HG03039 (cell line): ENCODE results near the gene GPR176.
"Not testable (repeated sequence)": the region's sequence is repeated elsewhere in the genome, so short reads cannot be mapped to it uniquely, and the experiment has no call there.

Experiments used
- ATAC-seq: cut with Tn5 transposase; IDR thresholded peaks from one replicate; pipeline ENCODE4 v1.9.1; 2021; ENCODE audit warnings: mild to moderate bottlenecking, moderate library complexity; ENCODE audit not compliant: unreplicated experiment

The GPR176 gene

DNA sequence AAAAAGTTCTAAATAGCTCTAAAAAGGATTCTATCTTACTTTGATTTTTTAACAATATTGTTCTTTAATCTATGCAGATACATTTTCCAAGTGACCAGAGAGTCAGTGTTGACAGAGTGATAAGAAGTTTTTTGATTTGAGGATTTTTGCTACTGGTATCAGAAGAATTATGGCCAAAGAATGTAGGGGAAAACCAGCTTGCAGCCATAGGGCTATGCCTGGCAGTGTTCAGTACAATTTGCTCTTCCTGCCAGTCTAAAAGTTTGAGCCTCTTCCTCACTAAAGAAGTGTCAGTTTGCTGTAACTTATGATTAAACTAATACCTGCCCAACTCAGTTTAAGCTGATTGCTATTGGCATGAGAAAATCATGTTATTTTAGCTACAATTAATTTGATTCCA lies 102.2 kb downstream of the GPR176 start:
- ATAC-seq: no peak

- no peak for ATAC-seq
These were observed 105.6 kb downstream of the GPR176 start for GRCh38 chr15:39814489-39814888.

- not testable (repeated sequence) for ATAC-seq
These were observed 107.4 kb downstream of the GPR176 start for GRCh38 chr15:39812651-39813050.

DNA sequence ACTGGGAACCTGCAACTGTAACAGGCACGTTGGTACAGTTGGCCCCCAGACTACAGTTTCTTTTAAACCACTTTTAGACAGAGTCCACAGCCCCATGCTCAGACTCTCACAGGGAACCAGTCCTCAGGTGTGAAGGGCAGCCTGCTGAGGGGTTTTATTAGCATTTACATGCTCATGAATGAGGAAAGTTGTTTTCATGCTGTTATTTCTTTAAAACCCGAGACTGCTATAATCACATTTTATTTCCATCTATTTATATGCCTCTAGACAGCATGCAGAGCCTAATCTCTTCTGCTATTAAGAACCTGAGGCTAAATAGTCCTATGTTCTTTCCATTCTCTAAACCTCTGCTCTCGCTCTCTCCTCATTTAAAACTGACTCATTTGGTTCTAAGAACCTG lies 111.2 kb downstream of the GPR176 start:
- no peak for ATAC-seq

- no peak for ATAC-seq
These were observed 112.3 kb downstream of the GPR176 start for GRCh38 chr15:39807791-39808190.

- ATAC-seq: no peak
These were observed 116.0 kb downstream of the GPR176 start for GRCh38 chr15:39804026-39804425.

GRCh38 chr15:39803016-39803415 lies 117.0 kb downstream of the GPR176 start:
- no peak for ATAC-seq

GRCh38 chr15:39801641-39802309 lies 118.3 kb downstream of the GPR176 start:
- no peak for ATAC-seq

DNA sequence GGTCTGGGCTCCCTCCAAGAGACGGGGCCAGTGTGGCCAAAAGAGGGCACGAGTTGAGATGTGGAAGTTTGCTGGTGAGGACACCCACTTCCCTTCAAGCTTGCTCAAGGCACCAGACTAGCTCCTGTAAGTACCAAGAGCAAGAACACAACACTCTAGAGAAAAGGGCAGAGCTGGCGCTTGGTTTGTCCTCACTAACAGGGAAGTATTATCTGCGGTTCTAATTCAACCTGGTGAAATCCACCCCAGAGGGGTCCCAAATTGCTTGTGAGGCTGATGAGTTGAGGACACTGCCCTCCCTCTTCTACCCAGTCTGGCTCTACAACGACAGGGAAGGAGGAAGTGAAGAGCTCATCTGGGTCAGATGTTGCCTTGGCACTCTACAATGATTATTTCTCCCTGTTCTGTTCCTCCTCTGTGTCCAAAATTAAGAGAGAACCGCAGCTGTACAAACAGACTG lies 120.5 kb downstream of the GPR176 start:
- ATAC-seq: no peak

- no peak for ATAC-seq
These were observed 121.7 kb downstream of the GPR176 start for GRCh38 chr15:39798382-39798781.

DNA sequence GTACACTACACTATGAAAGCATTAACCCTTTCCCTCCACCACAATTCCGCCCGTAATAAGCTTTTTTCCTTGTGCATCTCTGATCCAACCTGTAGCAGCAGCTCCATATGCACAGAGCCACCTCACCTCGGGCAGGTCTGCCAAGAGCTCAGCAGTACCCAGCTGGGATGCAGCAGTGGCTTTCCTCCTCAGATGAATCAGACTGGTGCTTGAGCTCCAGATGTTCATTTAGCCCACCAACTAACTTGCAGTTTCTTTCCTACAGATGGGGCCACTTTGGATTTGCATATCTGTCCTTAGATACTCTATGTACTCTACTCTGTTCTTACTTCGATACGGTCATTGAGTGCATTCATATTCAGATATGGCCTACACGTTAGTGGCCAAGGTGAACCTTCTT lies 122.7 kb downstream of the GPR176 start:
- no peak for ATAC-seq

GRCh38 chr15:39796601-39797000 lies 123.5 kb downstream of the GPR176 start:
- ATAC-seq: no peak

GRCh38 chr15:39795486-39795885 lies 124.6 kb downstream of the GPR176 start:
- no peak for ATAC-seq

- ATAC-seq: no peak
These were observed 125.1 kb downstream of the GPR176 start for GRCh38 chr15:39794954-39795353.

GRCh38 chr15:39793923-39794322 lies 126.1 kb downstream of the GPR176 start:
- ATAC-seq: no peak

- no peak for ATAC-seq
These were observed 127.2 kb downstream of the GPR176 start for GRCh38 chr15:39792844-39793335.

DNA sequence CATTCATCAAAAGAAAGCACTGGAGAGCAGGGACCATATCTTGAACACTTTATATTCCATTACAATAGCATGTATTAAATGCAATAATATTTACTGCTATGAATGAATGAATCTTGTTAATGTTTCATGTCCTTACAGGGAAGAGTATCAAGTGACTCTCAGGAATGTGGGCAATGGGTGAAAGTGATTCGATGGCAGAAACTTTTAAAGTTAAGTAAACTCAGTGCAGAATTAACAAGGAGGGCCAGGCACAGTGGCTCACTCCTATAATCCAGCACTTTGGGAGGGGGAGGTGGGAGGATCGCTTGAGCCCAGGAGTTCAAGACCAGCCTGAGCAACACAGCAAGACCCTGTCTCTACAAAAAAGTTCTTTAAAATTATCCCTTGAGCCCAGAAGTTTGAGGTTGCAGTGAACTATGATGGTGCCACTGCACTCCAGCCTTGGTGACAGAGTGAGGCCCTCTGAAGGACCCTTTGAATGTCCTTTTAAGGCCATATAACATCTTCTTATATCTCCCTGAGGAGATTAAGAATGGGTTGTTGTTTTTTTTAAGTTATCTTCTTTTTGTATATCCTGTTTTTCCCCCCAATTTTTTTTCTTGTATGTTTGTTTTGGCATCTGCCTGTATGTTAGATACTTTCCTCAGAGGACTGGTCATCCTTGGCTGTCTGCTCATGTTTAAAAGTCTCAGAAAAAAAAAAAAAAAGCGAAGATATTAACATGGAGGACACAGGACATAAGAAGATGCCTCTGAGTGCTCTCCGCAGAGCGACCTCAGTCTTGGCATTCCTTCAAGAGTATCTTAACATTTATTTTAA lies 127.8 kb downstream of the GPR176 start:
- no peak for ATAC-seq

DNA sequence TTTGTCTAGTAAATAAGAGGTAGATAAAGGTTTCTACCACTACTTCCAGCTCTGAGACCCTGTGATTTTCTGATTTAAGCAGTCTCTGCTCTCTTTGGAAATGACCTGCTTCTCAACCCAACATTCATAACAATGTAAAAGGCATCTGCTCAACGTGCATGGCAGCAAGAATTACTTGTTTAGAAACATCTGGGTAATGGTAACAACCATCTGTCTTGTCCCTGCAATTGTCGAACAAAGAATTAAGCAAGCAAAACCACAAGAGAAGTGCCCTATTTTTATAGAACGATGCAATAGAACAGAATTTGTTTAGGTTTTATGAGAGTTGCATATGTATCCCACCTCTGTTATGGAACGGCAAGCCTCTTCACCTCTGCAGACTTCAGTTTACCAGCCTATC lies 130.3 kb downstream of the GPR176 start:
- ATAC-seq: no peak

GRCh38 chr15:39788800-39789565 lies 131.1 kb downstream of the GPR176 start:
- ATAC-seq: no peak

- no peak for ATAC-seq
These were observed 132.0 kb downstream of the GPR176 start for GRCh38 chr15:39788108-39788507.

DNA sequence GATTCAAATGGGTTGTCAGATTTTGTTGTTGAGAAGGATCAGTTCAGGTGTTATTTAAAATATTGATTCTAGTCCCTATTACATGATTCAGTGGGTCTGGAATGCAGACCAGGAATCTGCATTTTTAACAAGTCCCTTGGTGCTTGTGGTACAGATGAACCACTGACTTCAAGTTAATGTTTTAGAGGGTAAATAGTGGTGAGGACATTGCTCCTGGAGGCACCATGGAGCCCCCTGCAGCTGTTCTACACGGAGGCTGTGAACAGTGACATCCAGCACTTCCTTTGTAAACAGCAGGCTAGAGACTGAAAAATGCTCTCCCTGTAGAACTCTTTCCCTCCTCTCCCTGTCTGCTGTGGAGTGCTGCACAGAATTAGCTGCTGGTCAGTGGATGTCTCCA lies 132.6 kb downstream of the GPR176 start:
- no peak for ATAC-seq
